ENCODE measurements around the gene HYOU1. TPM values are rescaled to one million over a fixed set of nuclear protein-coding genes. Genes with fewer than 3 reads are reported as not detected.

Gene HYOU1
- polyA plus RNA-seq, 1 of the 3 experiments (the other 2 are of a cell fraction): 90.8 TPM

- no peak for TF ChIP-seq TAF1 (IDR thresholded peaks at IDR 0.05; ENCODE audit: borderline replicate concordance, low read depth, low read length)
- no peak for TF ChIP-seq USF2 (IDR thresholded peaks at IDR 0.05; ENCODE audit: borderline replicate concordance, low read depth, low read length)
- TF ChIP-seq IRF3 (IDR thresholded peaks at IDR 0.05; ENCODE audit: low read depth, low read length): no peak
- TF ChIP-seq FOXM1 (IDR thresholded peaks at IDR 0.05; ENCODE audit: low read depth): no peak
- TF ChIP-seq CTCF (IDR thresholded peaks at IDR 0.05): no peak; the same call in 1 of the 2 replicates
- TF ChIP-seq RXRA (IDR thresholded peaks at IDR 0.05; ENCODE audit: borderline replicate concordance, low read depth): no peak
Observed at GRCh38 chr11:119030329-119031047, 26.5 kb downstream of the HYOU1 start, which contains the start of gene SLC37A4 (continued).

GRCh38 chr11:119030029-119030328, 27.0 kb downstream of the HYOU1 start:
- POLR2A ChIA-PET: interaction anchor here (1.0 to 2.0 kb wide), 2 partner anchors 11 to 27 kb away, joined by 5 to 6 read pairs; partner anchors contain the start of genes RPS25 and TRAPPC4
- no peaks in the 10 kb centered on the region for H3K9me3 ChIP-seq
- peak overlapping the region; percentile 88; the same call in 1 of the 2 replicates for H2AFZ ChIP-seq (ENCODE audit: low read depth)
- TF ChIP-seq PBX3 (IDR thresholded peaks at IDR 0.05): no peak
- TF ChIP-seq TEAD4 (IDR thresholded peaks at IDR 0.05; ENCODE audit: borderline replicate concordance, insufficient read depth): no peak
- TF ChIP-seq FOSL2 (IDR thresholded peaks at IDR 0.05; ENCODE audit: borderline replicate concordance, low read depth): no peak
- TF ChIP-seq IRF3 (IDR thresholded peaks at IDR 0.05; ENCODE audit: low read depth, low read length): no peak
- no peak for TF ChIP-seq CHD2 (IDR thresholded peaks at IDR 0.05; ENCODE audit: low read length, partially characterized antibody)
- TF ChIP-seq NRF1 (IDR thresholded peaks at IDR 0.05; ENCODE audit: low read depth, low read length): no peak
- no peak for TF ChIP-seq EP300 (IDR thresholded peaks at IDR 0.05; ENCODE audit: borderline replicate concordance in 1 of 2, low read depth in 1 of 2, low read length in 1 of 2)
- no peak for TF ChIP-seq SMC3 (IDR thresholded peaks at IDR 0.05; ENCODE audit: low read depth, low read length)
- TF ChIP-seq MEF2A (IDR thresholded peaks at IDR 0.05; ENCODE audit: borderline replicate concordance, low read depth): no peak
- no peak for TF ChIP-seq MXI1 (IDR thresholded peaks at IDR 0.05; ENCODE audit: low read depth, low read length)
- WGBS (ENCODE audit: low lambda C conversion rate): 31% methylated on average over 4 of the region's 13 CpGs
- peak overlapping the region; percentile 76 to 81 for H3K4me3 ChIP-seq (ENCODE audit: low read depth in 2 of 2, low read length in 1 of 2)
- peak overlapping the region; percentile 94 for H3K4me2 ChIP-seq
- peaks cover 0 to 13% of the 10 kb centered on the region in 2 experiments for H3K36me3 ChIP-seq (replicated peaks in 1 of 2; ENCODE audit: control insufficient read depth in 1 of 2, insufficient read depth in 2 of 2, low read length in 1 of 2)
- DNase-seq: no peak
- H3K9me2 ChIP-seq: no peaks in the 10 kb centered on the region
- H4K20me1 ChIP-seq (ENCODE audit: insufficient read depth): no peaks in the 10 kb centered on the region
- peaks cover 5 to 12% of the 10 kb centered on the region in 2 experiments; a peak in 2 of 4 replicates for H3K4me1 ChIP-seq (ENCODE audit: control insufficient read depth in 1 of 2, insufficient read depth in 2 of 2, low read depth in 1 of 2, low read length in 1 of 2)
- CTCF ChIA-PET: interaction anchor here (0.7 to 3.0 kb wide), 9 partner anchors 10 to 424 kb away, joined by 3 to 16 read pairs (median 5); partner anchors contain the start of genes HYOU1, RPS25 and TRAPPC4
- H3F3A ChIP-seq (replicated peaks; ENCODE audit: insufficient read depth): no peaks in the 10 kb centered on the region
- no peak overlapping the region for H3K27ac ChIP-seq (ENCODE audit: low read depth in 2 of 2, low read length in 1 of 2)
- peak overlapping the region; percentile 58; the same call in 1 of the 2 replicates for H3K9ac ChIP-seq
- no peaks in the 10 kb centered on the region for H3K27me3 ChIP-seq (ENCODE audit: insufficient read depth)
- no peaks in the 10 kb centered on the region for H3K79me2 ChIP-seq (ENCODE audit: insufficient read depth)
